Measurements from ENCODE around the gene DEFB132.

The DEFB132 gene

DNA sequence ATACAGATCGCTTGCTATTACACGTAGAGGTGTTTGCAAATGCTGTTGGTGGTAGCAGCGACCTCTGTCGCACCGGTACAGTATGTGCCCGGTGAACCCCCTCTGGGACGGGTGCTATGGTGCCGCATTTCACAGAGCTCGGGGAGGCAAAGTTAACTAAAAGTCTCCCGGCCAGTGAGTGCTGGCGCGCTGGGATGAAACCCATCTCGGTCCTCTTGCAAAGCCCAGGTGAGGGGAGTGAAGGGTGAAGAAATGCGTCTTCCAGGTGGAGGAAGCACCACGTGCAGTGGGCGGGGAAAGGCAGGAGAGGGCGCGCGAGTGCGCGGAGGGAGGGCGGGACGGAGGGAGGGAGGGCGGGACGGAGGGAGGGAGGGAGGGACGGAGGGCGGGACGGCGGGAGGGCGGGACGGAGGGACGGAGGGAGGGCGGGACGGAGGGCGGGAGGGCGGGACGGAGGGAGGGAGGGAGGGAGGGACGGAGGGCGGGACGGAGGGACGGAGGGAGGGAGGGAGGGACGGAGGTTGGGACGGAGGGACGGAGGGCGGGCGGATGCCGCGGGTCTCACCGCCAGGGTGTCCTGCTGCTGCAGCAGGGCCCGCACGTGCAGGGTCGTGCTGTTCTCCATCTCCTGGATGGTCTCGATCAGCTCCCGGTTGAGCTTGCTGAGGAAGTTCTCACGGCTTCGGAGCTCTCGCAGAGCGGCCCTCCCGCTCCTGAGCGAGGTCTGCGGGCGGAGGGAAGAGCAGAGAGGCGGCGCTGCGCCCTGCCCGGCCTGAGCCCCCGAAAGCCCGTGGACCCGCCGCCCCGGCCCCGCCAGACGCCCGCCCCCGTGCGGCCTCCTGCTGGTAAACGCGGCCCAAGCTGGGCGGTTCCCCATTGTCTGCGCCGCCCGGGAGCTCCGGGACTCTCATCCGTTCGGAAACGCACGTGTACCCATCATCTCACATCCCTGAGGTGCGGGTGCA is 21.4 kb downstream of the DEFB132 start:
- Histone ChIP-seq H3K27ac (ENCODE audit: low read depth, low read length) (peak overlapping the region; percentile 25; the same call in 1 of the 2 replicates), H3K4me3 (ENCODE audit: low read length) (peak overlapping the region; percentile 50)
- 9% methylated on average over 63 of the region's 88 CpGs for whole genome bisulfite sequencing

DNA sequence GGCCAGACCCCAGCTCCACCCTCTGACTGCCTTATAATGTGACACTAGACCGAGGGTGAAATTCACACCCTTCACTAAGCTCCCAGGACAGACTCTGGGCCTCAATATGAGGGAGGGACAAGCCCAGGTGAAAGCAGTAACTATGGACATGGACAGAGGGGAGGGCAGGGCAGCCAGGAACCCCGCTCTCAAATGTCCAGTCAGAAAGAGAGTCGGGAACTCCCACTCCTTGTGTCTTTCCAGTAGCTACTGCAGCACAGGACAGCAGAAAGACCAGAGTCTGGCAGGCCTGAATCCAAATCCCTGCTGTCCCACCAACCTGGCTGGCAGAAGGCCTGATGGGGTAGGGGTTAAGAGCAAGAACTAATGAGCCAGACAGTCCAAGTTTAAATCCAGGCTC is 26.6 kb downstream of the DEFB132 start:
- H3K9me3 ChIP-seq (ENCODE audit: insufficient read depth, low read depth, low read length): no peaks in the 10 kb centered on the region
- H3K27me3 ChIP-seq (ENCODE audit: insufficient read depth, low read length): no peaks in the 10 kb centered on the region
- H3K4me3 ChIP-seq (ENCODE audit: low read length): no peak overlapping the region
- H3K9ac ChIP-seq (ENCODE audit: low read depth, low read length): no peak overlapping the region
- H3K36me3 ChIP-seq (ENCODE audit: insufficient read depth, low read length): peaks cover 12% of the 10 kb centered on the region; the same call in 1 of the 2 replicates
- no peaks in the 10 kb centered on the region for H3K4me1 ChIP-seq (ENCODE audit: insufficient read depth, low read length)
- WGBS: 59% methylated on average over 3 of the region's 3 CpGs
- no peak overlapping the region for H3K27ac ChIP-seq (ENCODE audit: low read depth, low read length)

More for the DNA sequence above, 21.4 kb downstream of the DEFB132 start:
- Histone ChIP-seq H3K9me3 (ENCODE audit: insufficient read depth, low read depth, low read length) (no peaks in the 10 kb centered on the region), H3K27me3 (ENCODE audit: insufficient read depth, low read length) (no peaks in the 10 kb centered on the region), H3K4me1 (ENCODE audit: insufficient read depth, low read length) (no peaks in the 10 kb centered on the region), H3K36me3 (ENCODE audit: insufficient read depth, low read length) (peaks cover 37% of the 10 kb centered on the region), H3K9ac (ENCODE audit: low read depth, low read length) (peak overlapping the region; percentile 29; the same call in 1 of the 2 replicates)

DNA sequence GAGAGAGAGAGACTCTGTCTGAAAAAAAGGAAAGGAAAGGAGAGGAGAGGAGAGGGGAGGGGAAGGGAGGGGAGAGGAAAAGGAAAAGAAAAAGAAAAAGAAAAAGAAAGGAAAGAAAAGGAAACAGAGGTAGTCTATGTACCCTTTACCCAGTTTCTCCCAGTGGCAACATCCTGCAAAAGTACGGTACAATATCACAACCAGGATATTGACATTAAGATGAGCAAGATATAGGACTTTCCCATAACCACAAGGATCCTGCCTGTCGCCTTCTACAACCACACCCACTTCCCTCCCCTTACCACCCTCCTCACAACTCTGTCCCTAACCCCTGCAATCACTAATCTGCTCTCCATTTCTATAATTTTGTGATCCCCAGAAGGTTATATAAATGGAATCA is 29.0 kb downstream of the DEFB132 start:
- Histone ChIP-seq H3K36me3 (ENCODE audit: insufficient read depth, low read length) (peaks cover 8% of the 10 kb centered on the region; the same call in 1 of the 2 replicates), H3K27me3 (ENCODE audit: insufficient read depth, low read length) (peaks cover 5% of the 10 kb centered on the region), H3K27ac (ENCODE audit: low read depth, low read length) (no peak overlapping the region), H3K4me1 (ENCODE audit: insufficient read depth, low read length) (peaks cover 9% of the 10 kb centered on the region; the same call in 1 of the 2 replicates), H3K9ac (ENCODE audit: low read depth, low read length) (no peak overlapping the region), H3K4me3 (ENCODE audit: low read length) (no peak overlapping the region), H3K9me3 (ENCODE audit: insufficient read depth, low read depth, low read length) (no peaks in the 10 kb centered on the region)
- WGBS: 86% methylated on average over 2 of the region's 2 CpGs

DNA sequence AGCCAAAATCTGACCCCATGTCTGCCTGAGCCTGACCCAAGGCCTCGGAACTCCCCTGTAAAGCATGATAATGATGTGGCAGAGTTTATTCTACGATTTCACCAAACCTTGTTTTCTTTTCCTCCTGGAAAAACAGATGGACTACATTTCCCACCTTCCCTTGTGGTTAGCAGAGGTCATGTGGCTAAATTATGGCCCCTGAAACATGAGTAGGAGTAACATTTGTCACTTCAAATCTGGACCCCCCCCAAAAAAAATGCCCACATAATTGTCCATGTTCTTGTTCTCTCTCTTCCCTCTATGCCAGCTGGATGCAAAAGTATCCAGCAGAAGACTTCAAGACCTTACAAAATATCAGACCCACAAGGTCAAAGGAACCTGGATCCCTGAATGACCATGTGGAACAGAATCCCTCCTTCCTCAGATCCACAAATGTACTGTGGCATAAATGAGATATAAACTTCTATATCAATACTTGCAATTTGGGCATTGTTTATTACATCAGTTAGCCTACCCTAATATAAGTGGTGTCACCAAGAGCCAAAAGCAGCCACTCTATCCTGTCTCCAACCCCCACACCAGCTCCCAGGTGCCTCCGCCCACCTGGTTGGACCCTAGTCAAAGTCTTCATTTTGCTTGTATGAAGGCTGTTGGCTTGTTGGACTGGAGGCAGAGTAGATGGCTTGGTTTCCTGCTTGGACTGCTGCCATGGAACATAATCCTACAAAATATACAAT is 31.6 kb downstream of the DEFB132 start:
- H3K9me3 ChIP-seq (ENCODE audit: insufficient read depth, low read depth, low read length): no peaks in the 10 kb centered on the region
- WGBS: 100% methylated on average over 1 of the region's 3 CpGs
- no peaks in the 10 kb centered on the region for H3K36me3 ChIP-seq (ENCODE audit: insufficient read depth, low read length)
- no peak overlapping the region for H3K27ac ChIP-seq (ENCODE audit: low read depth, low read length)
- H3K4me1 ChIP-seq (ENCODE audit: insufficient read depth, low read length): peaks cover 11% of the 10 kb centered on the region; the same call in 1 of the 2 replicates
- no peak overlapping the region for H3K9ac ChIP-seq (ENCODE audit: low read depth, low read length)
- peak overlapping the region; percentile 91 for H3K4me3 ChIP-seq (ENCODE audit: low read length)
- peaks cover 12% of the 10 kb centered on the region for H3K27me3 ChIP-seq (ENCODE audit: insufficient read depth, low read length)

DNA sequence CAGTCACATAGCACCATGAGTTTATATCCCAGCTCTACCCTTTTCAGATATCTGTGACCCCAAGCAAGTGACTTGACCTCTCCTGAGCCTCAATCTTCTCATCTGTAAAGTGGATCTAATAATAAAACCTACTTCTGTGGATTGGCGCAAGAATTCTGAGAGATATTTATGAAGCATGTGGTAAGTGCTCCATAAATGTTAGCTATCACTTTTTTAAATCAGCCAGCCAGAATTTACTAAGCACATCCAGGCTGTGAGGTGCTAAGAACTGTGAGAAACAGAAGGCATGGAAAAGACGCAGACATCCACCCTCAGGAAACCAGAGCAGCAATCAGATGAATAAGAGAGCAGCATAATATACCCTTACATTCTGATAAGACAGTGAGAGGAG is 32.2 kb downstream of the DEFB132 start:
- Histone ChIP-seq H3K4me3 (ENCODE audit: low read length) (peak overlapping the region; percentile 91), H3K9me3 (ENCODE audit: insufficient read depth, low read depth, low read length) (no peaks in the 10 kb centered on the region), H3K27me3 (ENCODE audit: insufficient read depth, low read length) (peaks cover 17% of the 10 kb centered on the region), H3K27ac (ENCODE audit: low read depth, low read length) (peak overlapping the region; percentile 79; the same call in 1 of the 2 replicates), H3K4me1 (ENCODE audit: insufficient read depth, low read length) (peaks cover 11% of the 10 kb centered on the region; the same call in 1 of the 2 replicates), H3K36me3 (ENCODE audit: insufficient read depth, low read length) (no peaks in the 10 kb centered on the region), H3K9ac (ENCODE audit: low read depth, low read length) (peak overlapping the region; percentile 76)
- whole genome bisulfite sequencing: 60% methylated on average over 1 of the region's 2 CpGs

DNA sequence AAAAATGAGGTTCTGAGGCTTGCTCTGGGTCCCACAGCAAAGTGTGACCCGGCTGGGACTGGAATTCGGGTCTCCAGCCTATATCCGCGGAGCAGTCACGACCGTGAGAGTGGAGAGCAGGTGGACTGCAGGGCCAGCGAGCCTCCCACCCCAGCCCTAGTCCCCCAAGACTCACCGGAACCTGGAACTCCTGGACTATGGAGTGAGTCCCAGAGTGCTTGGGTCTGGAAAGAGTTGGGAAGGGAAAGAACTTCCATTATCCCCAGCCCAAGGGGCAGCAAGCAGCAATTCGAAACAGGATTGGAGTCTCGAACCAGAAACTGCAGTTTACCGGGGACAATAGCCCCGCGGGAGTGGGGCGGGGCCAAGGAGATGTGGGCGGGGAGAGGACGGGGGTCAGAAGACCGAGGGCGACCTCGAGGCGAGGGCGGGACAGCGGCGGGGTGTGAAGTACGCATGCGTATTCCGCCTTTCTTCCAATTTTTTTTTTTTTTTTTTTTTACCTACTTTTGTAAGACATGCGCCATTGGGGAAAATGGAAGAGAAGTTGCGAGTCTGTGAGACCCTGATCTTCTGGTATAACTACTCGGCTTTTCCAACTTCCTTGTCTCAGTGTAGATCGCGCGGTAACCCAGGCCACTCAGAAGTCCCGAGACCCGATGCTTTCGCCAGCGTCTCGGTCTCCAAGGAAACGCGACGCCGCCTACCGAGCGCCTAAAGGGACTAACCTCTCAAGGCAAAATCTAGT is 32.7 kb downstream of the DEFB132 start, which contains the start of gene C20orf96:
Gene C20orf96 (minus strand): TSS at position 667 of the 748 bp plus-strand sequence. CDS start 140 bp downstream, at position 527.
- peak within 1 kb of the TSS; percentile 76 for H3K9ac ChIP-seq (ENCODE audit: low read depth, low read length)
- H3K9me3 ChIP-seq (ENCODE audit: insufficient read depth, low read depth, low read length): no peaks in the 10 kb centered on the region
- peaks cover 11% of the 10 kb centered on the region; the same call in 1 of the 2 replicates for H3K4me1 ChIP-seq (ENCODE audit: insufficient read depth, low read length)
- H3K4me3 ChIP-seq (ENCODE audit: low read length): peak within 1 kb of the TSS; percentile 91
- H3K27ac ChIP-seq (ENCODE audit: low read depth, low read length): peak within 1 kb of the TSS; percentile 79
- WGBS: under 1% methylated on average over 38 of the region's 43 CpGs
- H3K27me3 ChIP-seq (ENCODE audit: insufficient read depth, low read length): peaks cover 23% of the 10 kb centered on the region
- H3K36me3 ChIP-seq (ENCODE audit: insufficient read depth, low read length): no peaks in the 10 kb centered on the region

DNA sequence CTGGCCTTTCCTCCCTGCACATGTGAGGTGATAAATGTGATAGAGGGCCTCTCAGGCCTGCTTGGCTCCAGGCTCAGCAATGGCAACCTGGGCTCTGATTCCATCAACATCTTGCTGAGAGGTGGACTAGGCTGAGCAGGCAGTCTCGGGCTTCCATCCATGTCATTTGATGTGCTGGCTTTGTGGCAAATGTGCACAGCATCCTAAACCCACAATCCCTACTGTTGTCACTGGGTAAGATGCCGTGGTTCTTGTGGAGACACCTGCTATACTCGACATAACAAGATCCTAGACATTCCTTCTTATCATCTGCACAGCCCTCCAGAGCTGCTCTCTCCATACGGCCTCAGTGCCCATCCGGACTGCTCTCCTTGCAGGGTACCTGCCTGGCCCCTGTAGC is 37.1 kb downstream of the DEFB132 start:
- H3K9me3 ChIP-seq (ENCODE audit: insufficient read depth, low read depth, low read length): no peaks in the 10 kb centered on the region
- no peak overlapping the region for H3K4me3 ChIP-seq (ENCODE audit: low read length)
- H3K27me3 ChIP-seq (ENCODE audit: insufficient read depth, low read length): peaks cover 36% of the 10 kb centered on the region
- 91% methylated on average over 5 of the region's 5 CpGs for WGBS
- peaks cover 21% of the 10 kb centered on the region for H3K4me1 ChIP-seq (ENCODE audit: insufficient read depth, low read length)
- no peak overlapping the region for H3K9ac ChIP-seq (ENCODE audit: low read depth, low read length)
- H3K36me3 ChIP-seq (ENCODE audit: insufficient read depth, low read length): no peaks in the 10 kb centered on the region
- no peak overlapping the region for H3K27ac ChIP-seq (ENCODE audit: low read depth, low read length)

DNA sequence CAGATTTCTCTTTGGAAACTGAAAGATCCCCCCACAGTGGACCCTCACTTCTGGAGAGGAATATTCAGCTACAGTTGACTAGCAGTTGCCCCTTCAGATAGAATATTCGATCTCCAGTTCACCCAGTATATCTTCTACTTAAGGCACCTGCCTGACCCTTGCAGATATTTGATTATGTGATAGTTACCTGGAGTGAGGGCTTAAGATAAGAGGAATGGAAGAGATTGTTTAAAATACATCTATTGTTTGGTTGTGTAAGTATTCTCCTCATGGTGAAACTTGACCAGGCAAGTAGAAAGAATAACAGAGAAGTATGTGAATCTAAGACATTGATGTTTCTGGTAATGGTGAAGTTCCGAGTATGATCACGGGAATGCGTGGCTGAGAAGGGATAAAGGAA is 38.3 kb downstream of the DEFB132 start:
- H3K27ac ChIP-seq (ENCODE audit: low read depth, low read length): no peak overlapping the region
- H3K27me3 ChIP-seq (ENCODE audit: insufficient read depth, low read length): peaks cover 36% of the 10 kb centered on the region
- H3K9me3 ChIP-seq (ENCODE audit: insufficient read depth, low read depth, low read length): no peaks in the 10 kb centered on the region
- no peak overlapping the region for H3K4me3 ChIP-seq (ENCODE audit: low read length)
- no peak overlapping the region for H3K9ac ChIP-seq (ENCODE audit: low read depth, low read length)
- peaks cover 27% of the 10 kb centered on the region for H3K4me1 ChIP-seq (ENCODE audit: insufficient read depth, low read length)
- H3K36me3 ChIP-seq (ENCODE audit: insufficient read depth, low read length): no peaks in the 10 kb centered on the region
- 88% methylated on average over 4 of the region's 4 CpGs for WGBS

DNA sequence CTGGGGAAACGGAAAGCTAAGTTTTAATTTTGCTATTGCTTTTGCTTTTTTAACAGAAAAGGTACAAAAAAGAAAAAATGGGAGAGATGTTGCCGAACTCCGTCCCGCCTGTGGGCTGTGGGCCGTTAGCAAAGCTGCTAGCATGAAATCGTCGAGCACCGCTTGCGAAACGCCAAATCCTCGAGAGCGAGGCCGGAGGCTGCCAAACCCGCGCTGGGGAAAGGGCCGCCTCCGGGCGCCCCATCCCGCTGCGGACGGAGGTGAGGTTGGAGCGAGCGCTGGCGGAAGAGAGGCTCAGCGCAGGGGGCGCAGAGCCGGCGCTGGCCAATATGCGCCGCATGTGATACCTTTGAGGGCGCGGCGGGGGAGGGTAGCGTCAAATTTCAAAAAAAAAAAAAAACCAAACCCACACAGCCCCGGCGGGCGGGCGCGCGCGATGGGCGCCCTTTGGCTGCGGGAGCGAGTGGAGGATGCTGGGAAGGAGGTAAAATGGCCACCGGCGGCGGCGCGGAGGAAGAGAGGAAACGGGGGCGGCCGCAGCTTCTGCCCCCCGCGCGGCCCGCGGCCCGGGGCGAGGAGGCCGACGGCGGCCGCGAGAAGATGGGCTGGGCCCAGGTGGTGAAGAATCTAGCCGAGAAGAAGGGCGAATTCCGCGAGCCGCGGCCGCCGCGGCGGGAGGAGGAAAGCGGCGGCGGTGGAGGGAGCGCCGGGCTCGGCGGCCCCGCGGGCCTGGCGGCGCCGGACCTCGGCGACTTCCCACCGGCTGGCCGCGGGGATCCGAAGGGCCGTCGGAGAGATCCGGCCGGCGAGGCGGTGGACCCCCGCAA is 39.8 kb downstream of the DEFB132 start, which contains the start of gene ZCCHC3:
Gene ZCCHC3 (plus strand): TSS at position 473 of the 827 bp plus-strand sequence. CDS start 17 bp downstream, at position 490.
- H3K27me3 ChIP-seq (ENCODE audit: insufficient read depth, low read length): peaks cover 24% of the 10 kb centered on the region
- under 1% methylated on average over 96 of the region's 99 CpGs for WGBS
- H3K9ac ChIP-seq (ENCODE audit: low read depth, low read length): peak within 1 kb of the TSS; percentile 93
- peaks cover 29% of the 10 kb centered on the region for H3K4me1 ChIP-seq (ENCODE audit: insufficient read depth, low read length)
- no peaks in the 10 kb centered on the region for H3K36me3 ChIP-seq (ENCODE audit: insufficient read depth, low read length)
- peak within 1 kb of the TSS; percentile 98 for H3K4me3 ChIP-seq (ENCODE audit: low read length)
- H3K27ac ChIP-seq (ENCODE audit: low read depth, low read length): peak within 1 kb of the TSS; percentile 87
- no peaks in the 10 kb centered on the region for H3K9me3 ChIP-seq (ENCODE audit: insufficient read depth, low read depth, low read length)
